Measurements from ENCODE around the gene KRTAP5-6.
"Not testable (repeated sequence)": the region's sequence is repeated elsewhere in the genome, so short reads cannot be mapped to it uniquely, and the experiment has no call there.

DNA sequence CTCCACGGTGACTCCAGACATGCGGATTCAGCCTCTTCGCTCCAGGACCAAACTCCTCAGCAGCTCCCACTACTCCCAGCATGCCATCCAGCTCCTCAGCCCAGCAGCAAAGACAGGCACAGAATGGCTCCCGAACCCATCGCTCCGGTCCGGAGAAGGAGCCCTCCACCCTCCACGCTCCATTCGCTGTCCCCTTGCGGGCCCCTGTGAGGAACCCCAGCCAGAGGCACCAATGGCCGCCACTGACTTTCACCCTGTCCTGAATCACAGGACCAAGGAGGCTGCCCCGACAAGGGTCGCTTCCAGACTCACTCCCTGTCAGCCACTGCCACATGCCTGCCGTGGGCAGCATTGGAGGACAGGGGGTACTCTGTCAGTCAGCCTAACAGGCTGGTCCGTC, 10.8 kb upstream of the KRTAP5-6 start:
- not testable (repeated sequence) for TF ChIP-seq POLR2A (IDR thresholded peaks at IDR 0.05; ENCODE audit: low read length); MAFK (IDR thresholded peaks at IDR 0.05; ENCODE audit: partially characterized antibody); CEBPB (IDR thresholded peaks at IDR 0.05)
- TF ChIP-seq, protein P1, sequence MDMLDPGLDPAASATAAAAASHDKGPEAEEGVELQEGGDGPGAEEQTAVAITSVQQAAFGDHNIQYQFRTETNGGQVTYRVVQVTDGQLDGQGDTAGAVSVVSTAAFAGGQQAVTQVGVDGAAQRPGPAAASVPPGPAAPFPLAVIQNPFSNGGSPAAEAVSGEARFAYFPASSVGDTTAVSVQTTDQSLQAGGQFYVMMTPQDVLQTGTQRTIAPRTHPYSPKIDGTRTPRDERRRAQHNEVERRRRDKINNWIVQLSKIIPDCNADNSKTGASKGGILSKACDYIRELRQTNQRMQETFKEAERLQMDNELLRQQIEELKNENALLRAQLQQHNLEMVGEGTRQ (IDR thresholded peaks at IDR 0.05), result not testable (repeated sequence)

Measured in A549 (cell line).